Activated CD4-positive, alpha-beta T cell treated with anti-CD3 and anti-CD28 coated beads for 24 hours (primary cell): Measurements from ENCODE around the gene KCNK5.

Source experiments
- DNase-seq, 2 donors: peaks; one replicate each; pipeline ENCODE4 v3.0.0-alpha.2; 2020; ENCODE audit warnings: low read depth in 2 of 2

Gene KCNK5

GRCh38 chr6:39215640-39216158, 13.6 kb downstream of the KCNK5 start:
- DNase-seq = no peak

GRCh38 chr6:39214846-39215639, 14.2 kb downstream of the KCNK5 start:
- no peak for DNase-seq

- no peak for DNase-seq
Measured at GRCh38 chr6:39214120-39214813, 15.0 kb downstream of the KCNK5 start.

- DNase-seq = no peak
Measured at GRCh38 chr6:39213195-39213920, 15.9 kb downstream of the KCNK5 start.

- no peak for DNase-seq
Measured at GRCh38 chr6:39211183-39211582, 18.1 kb downstream of the KCNK5 start.

- no peak for DNase-seq
Measured at GRCh38 chr6:39210450-39210849, 18.8 kb downstream of the KCNK5 start.

- DNase-seq = no peak
Measured at GRCh38 chr6:39209911-39210310, 19.4 kb downstream of the KCNK5 start.

GRCh38 chr6:39209360-39209811, 19.9 kb downstream of the KCNK5 start:
- no peak for DNase-seq

- DNase-seq = no peak
Measured at GRCh38 chr6:39208223-39208739, 21.0 kb downstream of the KCNK5 start.

- no peak for DNase-seq
Measured at GRCh38 chr6:39207416-39208222, 21.7 kb downstream of the KCNK5 start.

- no peak for DNase-seq
Measured at GRCh38 chr6:39206250-39206721, 23.0 kb downstream of the KCNK5 start.

GRCh38 chr6:39204646-39205244, 24.5 kb downstream of the KCNK5 start:
- no peak for DNase-seq

GRCh38 chr6:39204160-39204495, 25.1 kb downstream of the KCNK5 start:
- DNase-seq = no peak

- no peak for DNase-seq
Measured at GRCh38 chr6:39203436-39204159, 25.7 kb downstream of the KCNK5 start.

GRCh38 chr6:39202166-39202565, 27.1 kb downstream of the KCNK5 start:
- DNase-seq = no peak

GRCh38 chr6:39200498-39201020, 28.7 kb downstream of the KCNK5 start:
- no peak for DNase-seq

- DNase-seq = no peak
Measured at GRCh38 chr6:39199976-39200375, 29.3 kb downstream of the KCNK5 start.

- no peak for DNase-seq
Measured at GRCh38 chr6:39199231-39199940, 29.9 kb downstream of the KCNK5 start.

- no peak for DNase-seq
Measured at GRCh38 chr6:39198528-39198927, 30.7 kb downstream of the KCNK5 start.
